H1 (cell line): ENCODE results near the gene PHACTR1. TPM values are rescaled to one million over a fixed set of nuclear protein-coding genes. Genes with fewer than 3 reads are reported as not detected.

Experiments used
- CTCF ChIA-PET: fragments of 300-600 bp; sonication (Branson Sonifier 250); formaldehyde crosslinking; loops from one replicate; lab custom pipeline; 2021; ENCODE audit not compliant: partially characterized antibody; lab: Charles Lee
- POLR2A ChIA-PET: fragments of 300-600 bp; sonication (Branson Sonifier 250); formaldehyde crosslinking; loops from one replicate; lab custom pipeline; 2021; ENCODE audit warnings: inconsistent platforms; ENCODE audit not compliant: partially characterized antibody; lab: Charles Lee
- DNase-seq, 2 experiments: peaks; one replicate each; pipeline versions ENCODE4 v3.0.0 to v3.0.0-alpha.2; 2010 to 2022; ENCODE audit warnings: low spot score in 2 of 2, low read depth in 1 of 2, mixed read lengths in 1 of 2
- FAIRE-seq: peaks from 2 replicates; lab custom pipeline; 2011; peaks lifted over from hg19 to GRCh38; lab: Jason Lieb, UNC
- H2AFZ ChIP-seq: 2 replicates; pipeline ENCODE4 v1.8.1; 2012; ENCODE audit warnings: low read length, inconsistent platforms
- H2AK5ac ChIP-seq: 2 replicates; pipeline ENCODE4 v1.6.1; 2013; ENCODE audit warnings: low read depth, low read length
- H2BK120ac ChIP-seq: replicated peaks from 2 replicates; pipeline ENCODE3; 2013; ENCODE audit warnings: low read depth, low read length, inconsistent platforms
- H2BK12ac ChIP-seq: 2 replicates; pipeline ENCODE4 v1.6.1; 2013; ENCODE audit warnings: low read depth, low read length
- H2BK15ac ChIP-seq: 2 replicates; pipeline ENCODE4 v1.6.1; 2013; ENCODE audit warnings: low read length
- H2BK20ac ChIP-seq: 2 replicates; pipeline ENCODE4 v1.6.1; 2013; ENCODE audit warnings: low read length
- H2BK5ac ChIP-seq: 2 replicates; pipeline ENCODE4 v1.6.1; 2013; ENCODE audit warnings: low read depth, low read length
- H3K14ac ChIP-seq: 2 replicates; pipeline ENCODE4 v1.6.1; 2013; ENCODE audit warnings: inconsistent platforms; ENCODE audit not compliant: insufficient read length
- H3K18ac ChIP-seq: 2 replicates; pipeline ENCODE4 v1.6.1; 2013; ENCODE audit warnings: low read length; ENCODE audit errors: extremely low read depth
- H3K23ac ChIP-seq: 2 replicates; pipeline ENCODE4 v1.6.1; 2013; ENCODE audit warnings: inconsistent platforms; ENCODE audit not compliant: insufficient read length
- H3K23me2 ChIP-seq: 2 replicates; pipeline ENCODE4 v1.6.1; 2013; ENCODE audit warnings: low read depth, low read length
- H3K27ac ChIP-seq: 2 replicates; pipeline ENCODE4 v1.6.1; 2011; ENCODE audit warnings: low read depth, low read length, inconsistent platforms
- H3K27me3 ChIP-seq, 4 experiments: replicated peaks in 1 of 4; 1 replicate in 1 of 4; 2 replicates in 3 of 4; pipeline versions ENCODE4 v1.6.1 to v1.8.1; 2011 to 2013; ENCODE audit warnings: low read length in 3 of 4, mild to moderate bottlenecking in 3 of 4, inconsistent platforms in 2 of 4, mixed read lengths in 2 of 4, moderate library complexity in 1 of 4; ENCODE audit not compliant: control insufficient read depth in 3 of 4, insufficient read depth in 3 of 4; ENCODE audit errors: extremely low read depth in 1 of 4
- H3K36me3 ChIP-seq, 4 experiments: 2 replicates each; pipeline versions ENCODE4 v1.6.1 to v1.8.1; 2011 to 2013; ENCODE audit warnings: mild to moderate bottlenecking in 4 of 4, low read length in 3 of 4, moderate library complexity in 2 of 4, control low read depth in 1 of 4, inconsistent platforms in 1 of 4; ENCODE audit not compliant: insufficient read depth in 4 of 4, control insufficient read depth in 2 of 4
- H3K4ac ChIP-seq: replicated peaks from 2 replicates; pipeline ENCODE3; 2013; ENCODE audit warnings: low read length, low read depth, mixed read lengths, inconsistent platforms; ENCODE audit not compliant: insufficient read length
- H3K4me1 ChIP-seq, 4 experiments: replicated peaks in 1 of 4; 1 replicate in 1 of 4; 2 replicates in 3 of 4; pipeline versions ENCODE4 v1.6.1 to v1.8.1; 2011 to 2013; ENCODE audit warnings: low read length in 3 of 4, inconsistent platforms in 2 of 4, mixed read lengths in 1 of 4; ENCODE audit not compliant: insufficient read depth in 4 of 4, control insufficient read depth in 3 of 4
- H3K4me2 ChIP-seq, 2 experiments: 2 replicates each; pipeline versions ENCODE4 v1.6.1 to v1.8.1; 2011 to 2013; ENCODE audit warnings: low read depth in 2 of 2, low read length in 2 of 2, control low read depth in 1 of 2, inconsistent platforms in 1 of 2, mild to moderate bottlenecking in 1 of 2; ENCODE audit not compliant: insufficient read depth in 1 of 2
- H3K4me3 ChIP-seq, 4 experiments: fragments of 200-600, 300-600 bp in 1 of 4; sonication (generic), shearing (Covaris generic), sonication (Bioruptor Twin) in 1 of 4; 2 replicates each; pipeline versions ENCODE4 v1.5.1 to v1.8.1; 2011 to 2016; ENCODE audit warnings: low read length in 4 of 4, low read depth in 3 of 4, control low read depth in 2 of 4, inconsistent platforms in 2 of 4, mild to moderate bottlenecking in 2 of 4, mixed read lengths in 1 of 4, moderate library complexity in 1 of 4; ENCODE audit not compliant: insufficient read depth in 2 of 4; ENCODE audit errors: extremely low read depth in 1 of 4
- H3K56ac ChIP-seq: replicated peaks from 2 replicates; pipeline ENCODE3; 2013; ENCODE audit warnings: low read depth, mild to moderate bottlenecking, mixed read lengths, low read length, inconsistent platforms; ENCODE audit not compliant: insufficient read length
- H3K79me1 ChIP-seq: 2 replicates; pipeline ENCODE4 v1.6.1; 2013; ENCODE audit warnings: low read depth, low read length, control low read depth
- H3K79me2 ChIP-seq, 2 experiments: 2 replicates each; pipeline versions ENCODE4 v1.6.1 to v1.8.1; 2012 to 2013; ENCODE audit warnings: low read length in 2 of 2, mild to moderate bottlenecking in 2 of 2, inconsistent platforms in 1 of 2; ENCODE audit not compliant: insufficient read depth in 2 of 2, control insufficient read depth in 1 of 2
- H3K9ac ChIP-seq, 4 experiments: replicated peaks in 1 of 4; 1 replicate in 1 of 4; 2 replicates in 3 of 4; pipeline versions ENCODE4 v1.6.1 to v1.8.1; 2011 to 2013; ENCODE audit warnings: low read depth in 3 of 4, low read length in 3 of 4, control low read depth in 2 of 4, mild to moderate bottlenecking in 2 of 4, moderate library complexity in 2 of 4, inconsistent platforms in 1 of 4; ENCODE audit errors: extremely low read depth in 1 of 4
- H3K9me3 ChIP-seq, 2 experiments: 2 replicates each; pipeline versions ENCODE4 v1.6.1 to v1.8.1; 2012 to 2013; ENCODE audit warnings: mild to moderate bottlenecking in 2 of 2, moderate library complexity in 2 of 2, control low read depth in 1 of 2, inconsistent platforms in 1 of 2, low read depth in 1 of 2, low read length in 1 of 2, mixed read lengths in 1 of 2; ENCODE audit not compliant: insufficient read depth in 2 of 2
- H4K20me1 ChIP-seq, 2 experiments: replicated peaks in 1 of 2; 2 replicates each; pipeline versions ENCODE3 to v1.8.1; 2011 to 2013; ENCODE audit warnings: inconsistent platforms in 2 of 2, low read length in 2 of 2, mild to moderate bottlenecking in 1 of 2; ENCODE audit not compliant: insufficient read depth in 2 of 2, control insufficient read depth in 1 of 2
- H4K5ac ChIP-seq: 2 replicates; pipeline ENCODE4 v1.6.1; 2013; ENCODE audit warnings: low read length, low read depth, mixed read lengths, inconsistent platforms; ENCODE audit not compliant: insufficient read length
- H4K8ac ChIP-seq: 2 replicates; pipeline ENCODE4 v1.8.0; 2013; ENCODE audit warnings: mild to moderate bottlenecking, moderate library complexity, low read length, inconsistent platforms; ENCODE audit not compliant: insufficient read depth; ENCODE audit errors: extremely low read depth
- H4K91ac ChIP-seq: replicated peaks from 2 replicates; pipeline ENCODE3; 2013; ENCODE audit warnings: low read length, mixed read lengths, inconsistent platforms; ENCODE audit not compliant: insufficient read length
- ATF3 ChIP-seq: IDR thresholded peaks from 2 replicates; pipeline ENCODE4 v1.6.1; 2011; ENCODE audit warnings: low read depth, mild to moderate bottlenecking, low read length; ENCODE audit not compliant: insufficient read depth
- BACH1 ChIP-seq: IDR thresholded peaks from 2 replicates; pipeline ENCODE4 v1.6.1; 2012; ENCODE audit warnings: low read length, improper control_type of control experiment
- EP300 ChIP-seq, 2 experiments: IDR thresholded peaks; 1 replicate in 1 of 2; 2 replicates in 1 of 2; pipeline ENCODE4 v1.6.1; 2011 to 2012; ENCODE audit warnings: low read depth in 2 of 2, low read length in 2 of 2, mild to moderate bottlenecking in 2 of 2, borderline replicate concordance in 1 of 2, inconsistent platforms in 1 of 2, moderate library complexity in 1 of 2
- JUN ChIP-seq: IDR thresholded peaks from 2 replicates; pipeline ENCODE4 v1.6.1; 2011; ENCODE audit warnings: low read depth, mild to moderate bottlenecking, improper control_type of control experiment, low read length
- KDM5A ChIP-seq: fragments of 200-600 bp; IDR thresholded peaks from 2 replicates; pipeline ENCODE4 v1.7.1; 2012; ENCODE audit warnings: mild to moderate bottlenecking, low read length, inconsistent platforms, mixed read lengths
- MAFK ChIP-seq: IDR thresholded peaks from 2 replicates; pipeline ENCODE4 v1.6.1; 2012; ENCODE audit warnings: low read depth, mild to moderate bottlenecking, improper control_type of control experiment, low read length
- NRF1 ChIP-seq: IDR thresholded peaks from 2 replicates; pipeline ENCODE4 v1.6.1; 2011; ENCODE audit warnings: mild to moderate bottlenecking, low read depth, low read length, improper control_type of control experiment
- RXRA ChIP-seq: IDR thresholded peaks from 2 replicates; pipeline ENCODE4 v1.6.1; 2011; ENCODE audit warnings: low read depth, mild to moderate bottlenecking, low read length, moderate library complexity; ENCODE audit not compliant: insufficient read depth
- SIN3A ChIP-seq, 2 experiments: IDR thresholded peaks in 1 of 2; conservative IDR thresholded peaks in 1 of 2; 2 replicates each; pipeline ENCODE4 v1.6.1; 2011 to 2012; ENCODE audit warnings: low read length in 2 of 2, improper control_type of control experiment in 1 of 2, low read depth in 1 of 2, mild to moderate bottlenecking in 1 of 2
- SIRT6 ChIP-seq: IDR thresholded peaks from one replicate; pipeline ENCODE4 v1.7.1; 2012; ENCODE audit warnings: low read length, inconsistent platforms
- SRF ChIP-seq: IDR thresholded peaks from 2 replicates; pipeline ENCODE4 v1.6.1; 2011; ENCODE audit warnings: mild to moderate bottlenecking, low read depth, low read length, moderate library complexity
- YY1 ChIP-seq: IDR thresholded peaks from 2 replicates; pipeline ENCODE4 v1.6.1; 2011; ENCODE audit warnings: low read depth, mild to moderate bottlenecking, low read length
- WGBS, 2 experiments: shearing (Covaris generic) in 1 of 2; methylation state at CpG; one replicate each; pipeline versions ENCODE4 v1.1.6 to v1.1.7; 2013 to 2015; ENCODE audit warnings: low lambda C conversion rate in 2 of 2, mixed read lengths in 2 of 2, inconsistent platforms in 1 of 2, low coverage in 1 of 2, missing lambda C conversion rate in 1 of 2; ENCODE audit not compliant: insufficient replicate concordance in 2 of 2, insufficient coverage in 1 of 2, insufficient read length in 1 of 2; ENCODE audit errors: extremely low coverage in 1 of 2, missing lambda C conversion rate in 1 of 2; 5-methylcytosine and 5-hydroxymethylcytosine counted together
- polyA plus RNA-seq, 7 experiments: library from polyadenylated mRNA; depleted of rRNA in 3 of 7; stranded (reverse) in 5 of 7; unstranded in 2 of 7; fragments of >200 nt in 5 of 7; fragments of 200-250 nt in 2 of 7; gene quantifications; 1 replicate in 5 of 7; 2 replicates in 1 of 7; 4 replicates in 1 of 7; pipeline versions ENCODE4 v1.2.1 to v1.2.3, GENCODE V29; 2011 to 2013; ENCODE audit warnings: missing spikeins in 2 of 7, mixed read lengths in 2 of 7
- total RNA-seq: library from RNA; stranded (reverse); fragmentation: NEBNext Ultra II Directional; extraction: Animal tissue kit (Norgen Biotek cat#: 25700); gene quantifications from 2 replicates; pipeline ENCODE4 v1.2.1, GENCODE V29; 2021
- TF ChIP-seq, protein P1 (sequence below): IDR thresholded peaks from 2 replicates; pipeline ENCODE4 v1.6.1; 2012; ENCODE audit warnings: inconsistent platforms

Gene PHACTR1
- total and polyA plus RNA-seq, 2 of the 8 experiments (the other 6 are each of a cell fraction or from before 2014, with no cell fraction given), result 3.9 to 17.1 TPM

DNA sequence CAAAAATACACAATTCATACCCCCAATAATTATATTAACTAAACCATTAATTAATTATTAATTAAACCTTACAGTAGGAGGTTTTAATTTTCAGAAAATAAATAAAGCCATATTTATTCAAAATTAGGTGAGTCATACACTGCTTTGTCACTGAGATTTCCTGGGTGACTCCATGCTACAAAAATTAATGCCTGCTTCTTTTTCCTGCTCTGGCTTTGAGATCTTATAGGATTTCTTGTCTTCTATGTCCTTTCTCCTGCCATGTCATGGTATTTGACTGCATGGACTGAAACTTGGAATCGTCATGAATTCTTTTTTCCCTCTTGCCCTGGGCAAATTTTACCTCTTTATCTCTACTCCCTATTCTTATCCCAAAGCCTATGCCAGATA is 133.2 kb downstream of the PHACTR1 start:
- Histone ChIP-seq H3K36me3 (no peaks in the 10 kb centered on the region; a peak in 1 of 8 replicates), H3K27ac (no peak overlapping the region), H4K5ac (no peak overlapping the region), H3K4ac (no peak overlapping the region), H3K14ac (no peak overlapping the region), H4K8ac (no peak overlapping the region), H3K79me2 (no peaks in the 10 kb centered on the region), H3K9me3 (no peaks in the 10 kb centered on the region), H3K79me1 (no peaks in the 10 kb centered on the region), H3K23ac (no peak overlapping the region), H3K18ac (no peak overlapping the region), H2BK12ac (no peak overlapping the region), H3K4me3 (no peak overlapping the region), H2BK15ac (no peak overlapping the region), H2BK20ac (no peak overlapping the region), H3K4me1 (peaks cover 0 to 22% (median 8%) of the 10 kb centered on the region in 4 experiments; a peak in 3 of 7 replicates), H4K20me1 (no peaks in the 10 kb centered on the region), H3K56ac (no peak overlapping the region), H3K27me3 (no peaks in the 10 kb centered on the region), H3K9ac (no peak overlapping the region), H4K91ac (no peak overlapping the region), H3K23me2 (no peaks in the 10 kb centered on the region), H2AFZ (no peak overlapping the region), H3K4me2 (no peak overlapping the region), H2BK120ac (no peak overlapping the region), H2BK5ac (no peak overlapping the region), H2AK5ac (no peak overlapping the region)
- DNase-seq (no peak), FAIRE-seq (no peak)
- CTCF ChIA-PET, result no interaction called here
- POLR2A ChIA-PET, result interaction anchor here (1.4 kb wide), 1 partner anchor 10 kb away, joined by 3 read pairs; no protein-coding TSS in a partner anchor
- WGBS, 2 experiments, result 79% methylated on average over 1 of the region's 1 CpG; no CpG with 5 or more reads in 1 of the 2 experiments
- TF ChIP-seq BACH1, result no peak
- no peak for TF ChIP-seq JUN
- TF ChIP-seq SRF, result no peak
- no peak for TF ChIP-seq SIN3A (conservative IDR thresholded peaks at IDR 0.05 in 1 of 2, IDR thresholded peaks at IDR 0.05 in 1 of 2; ENCODE audit: low read depth in 1 of 2, low read length in 2 of 2)
- no peak for TF ChIP-seq MAFK
- no peak for TF ChIP-seq NRF1
- no peak for TF ChIP-seq RXRA
- TF ChIP-seq, protein P1, sequence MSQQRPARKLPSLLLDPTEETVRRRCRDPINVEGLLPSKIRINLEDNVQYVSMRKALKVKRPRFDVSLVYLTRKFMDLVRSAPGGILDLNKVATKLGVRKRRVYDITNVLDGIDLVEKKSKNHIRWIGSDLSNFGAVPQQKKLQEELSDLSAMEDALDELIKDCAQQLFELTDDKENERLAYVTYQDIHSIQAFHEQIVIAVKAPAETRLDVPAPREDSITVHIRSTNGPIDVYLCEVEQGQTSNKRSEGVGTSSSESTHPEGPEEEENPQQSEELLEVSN, result no peak
- TF ChIP-seq KDM5A, result no peak
- TF ChIP-seq SIRT6, result no peak
- no peak for TF ChIP-seq YY1
- no peak for TF ChIP-seq EP300 (IDR thresholded peaks at IDR 0.05; ENCODE audit: borderline replicate concordance in 1 of 2, low read depth in 2 of 2, low read length in 2 of 2)
- TF ChIP-seq ATF3, result no peak
